KG1 (cell line): ENCODE data around the gene LDLRAD4.

Experiments used
- DNase-seq: peaks from one replicate; lab custom pipeline; 2025; lab: John Stamatoyannopoulos, UW

Gene LDLRAD4

DNA sequence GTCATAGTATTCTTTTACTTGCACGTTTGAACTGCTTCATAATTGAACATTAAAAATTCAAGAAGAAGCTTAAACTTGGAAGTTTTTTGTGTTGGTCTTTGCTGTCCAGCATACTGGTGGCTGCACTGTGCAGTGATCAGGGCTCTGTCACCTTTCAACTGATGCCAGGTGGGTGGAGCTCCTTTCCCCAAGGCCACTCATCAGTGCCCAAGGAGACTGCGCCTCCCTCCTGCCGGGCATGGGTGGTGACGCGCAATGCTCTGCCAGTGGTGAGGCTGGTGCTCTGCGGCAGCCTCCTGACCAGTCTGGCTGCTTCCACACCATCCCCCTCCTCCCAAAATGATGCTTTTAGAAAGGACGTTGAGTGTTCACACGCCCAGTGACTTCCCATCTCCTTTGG, 16.0 kb upstream of the LDLRAD4 start:
- no peak for DNase-seq

DNA sequence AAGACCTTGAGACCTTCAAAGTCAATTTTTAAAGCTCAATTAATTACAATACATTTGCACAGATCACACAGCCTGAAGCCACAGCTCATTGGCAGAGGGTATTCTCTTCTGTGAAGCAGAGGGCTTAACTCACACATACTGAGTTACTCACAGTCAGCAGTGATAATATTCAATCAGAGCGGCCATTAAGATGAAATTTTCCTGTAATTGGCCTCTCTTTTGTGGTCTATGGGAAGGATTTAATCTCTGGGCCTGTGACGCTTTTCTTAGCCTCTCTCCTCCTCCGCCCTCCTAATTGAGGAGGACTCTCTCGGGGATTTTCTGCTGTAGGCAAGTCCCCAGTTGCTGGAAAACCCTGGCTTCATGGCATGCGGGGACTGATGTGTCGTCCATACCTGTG, 12.3 kb upstream of the LDLRAD4 start:
- no peak for DNase-seq

DNA sequence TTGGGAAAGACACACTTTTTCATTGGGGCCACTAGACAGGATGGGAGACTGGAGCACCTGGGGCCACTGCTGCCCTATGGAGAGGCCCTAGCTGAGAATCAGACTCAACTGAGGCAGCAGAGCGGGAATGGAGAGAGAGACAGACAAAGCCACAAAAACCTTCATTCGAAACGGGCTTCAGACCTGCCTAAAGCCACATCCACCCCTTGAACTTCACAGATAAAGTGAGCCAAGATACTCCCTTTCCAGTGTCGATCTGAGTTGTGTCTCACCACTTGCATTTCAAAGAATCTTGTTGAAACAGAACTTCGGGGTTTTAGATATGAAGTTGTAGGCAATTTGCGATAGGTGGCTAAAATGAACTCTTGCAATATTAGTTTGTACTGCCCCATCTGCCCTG, 11.3 kb upstream of the LDLRAD4 start:
- no peak for DNase-seq

DNA sequence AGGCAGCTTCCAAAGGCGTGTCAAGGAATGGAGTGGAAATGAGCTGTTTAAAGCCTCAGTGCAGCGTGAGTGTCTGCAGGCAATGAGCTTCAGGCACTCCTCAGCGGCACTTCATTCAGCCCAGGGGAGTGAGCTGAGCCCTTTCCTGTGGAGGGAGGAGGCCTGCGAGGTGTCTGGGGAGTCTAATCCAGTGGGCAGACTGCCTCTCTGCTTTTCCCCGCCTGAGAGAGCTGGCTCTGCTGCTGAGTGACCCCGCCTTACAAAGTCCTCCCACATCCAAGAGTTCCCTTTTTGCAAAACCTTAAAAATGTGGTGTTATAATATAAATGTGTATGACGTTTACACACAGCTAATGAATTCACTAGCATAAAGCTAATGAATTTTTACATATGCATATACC, 7.0 kb upstream of the LDLRAD4 start:
- DNase-seq: no peak

DNA sequence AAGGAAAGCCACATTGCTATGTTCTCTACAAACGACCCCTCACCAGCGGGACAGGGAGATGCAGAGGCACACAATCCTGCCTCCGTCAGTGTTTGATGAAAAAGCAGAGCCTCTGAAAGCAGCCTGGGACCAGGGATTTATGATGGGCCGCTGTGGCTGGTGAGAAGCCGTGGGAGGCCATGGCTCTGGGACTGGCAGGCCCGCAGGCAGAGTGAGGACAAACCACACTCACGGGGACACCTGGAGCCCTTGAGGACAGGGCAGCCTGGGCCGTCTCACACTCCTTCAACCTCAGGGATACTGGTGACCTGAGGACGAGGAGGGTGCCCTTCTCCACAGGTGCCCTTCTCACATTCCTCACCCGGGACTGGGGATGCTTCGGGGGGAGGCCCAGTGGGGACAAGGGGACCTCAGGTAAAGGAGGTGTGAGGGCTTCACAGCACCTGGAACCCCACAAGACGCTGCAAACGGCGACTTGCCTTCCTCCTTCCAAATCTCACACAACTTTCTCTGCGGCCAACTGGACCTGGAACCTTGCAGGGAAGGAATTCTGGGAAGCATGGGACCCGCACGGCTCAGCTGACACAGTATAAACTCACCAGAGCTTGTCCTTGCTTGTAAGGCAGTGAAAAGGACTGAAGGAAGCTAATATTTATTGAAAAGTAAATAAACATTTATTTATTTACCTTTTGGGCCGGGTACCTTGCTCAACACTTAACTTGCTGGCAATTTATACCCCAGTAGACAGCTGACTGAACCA, 5.3 kb upstream of the LDLRAD4 start:
- DNase-seq: no peak

DNA sequence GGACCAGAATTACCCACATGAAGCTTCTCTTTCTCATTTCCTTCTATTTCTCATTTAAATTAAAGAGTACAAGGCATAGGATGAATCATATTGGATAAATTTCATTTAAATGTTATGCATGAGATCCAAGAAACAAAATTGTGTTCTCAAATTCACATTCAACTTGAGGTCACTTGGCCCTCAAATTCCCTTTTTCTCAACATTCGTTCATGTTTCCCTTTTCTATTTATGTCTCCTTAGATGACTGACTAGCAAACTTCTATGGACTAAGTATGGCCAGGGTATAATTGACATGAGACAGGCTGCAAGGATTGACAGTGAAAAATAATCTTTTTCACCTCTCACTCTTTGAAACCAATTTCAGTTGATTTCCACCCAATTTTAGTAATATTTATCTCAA, 4.0 kb upstream of the LDLRAD4 start:
- DNase-seq: no peak

DNA sequence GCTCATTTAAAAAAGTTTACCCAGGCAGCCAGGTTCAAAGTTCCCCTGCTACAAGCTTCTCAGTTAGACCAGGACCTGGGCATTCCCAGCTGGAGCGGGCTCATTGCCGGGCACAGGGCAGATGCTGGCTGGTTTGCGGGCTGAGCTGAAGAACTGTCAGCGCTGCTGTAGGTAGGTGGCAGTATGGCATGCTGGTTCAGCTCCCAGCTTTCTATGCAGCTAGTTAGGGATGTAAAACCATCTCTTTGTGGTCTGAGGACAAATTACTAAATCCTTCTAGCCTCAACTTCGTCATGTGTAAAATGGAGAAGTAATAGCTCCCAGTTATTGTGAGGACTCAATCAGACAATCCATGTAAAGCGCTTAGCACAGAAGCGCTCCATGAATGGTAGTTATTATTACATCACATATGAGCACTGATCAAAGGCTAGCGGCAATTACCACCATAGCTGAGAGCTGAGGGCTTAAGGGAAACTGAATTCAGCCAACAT, 2.4 kb upstream of the LDLRAD4 start:
- DNase-seq: peak; percentile 56

DNA sequence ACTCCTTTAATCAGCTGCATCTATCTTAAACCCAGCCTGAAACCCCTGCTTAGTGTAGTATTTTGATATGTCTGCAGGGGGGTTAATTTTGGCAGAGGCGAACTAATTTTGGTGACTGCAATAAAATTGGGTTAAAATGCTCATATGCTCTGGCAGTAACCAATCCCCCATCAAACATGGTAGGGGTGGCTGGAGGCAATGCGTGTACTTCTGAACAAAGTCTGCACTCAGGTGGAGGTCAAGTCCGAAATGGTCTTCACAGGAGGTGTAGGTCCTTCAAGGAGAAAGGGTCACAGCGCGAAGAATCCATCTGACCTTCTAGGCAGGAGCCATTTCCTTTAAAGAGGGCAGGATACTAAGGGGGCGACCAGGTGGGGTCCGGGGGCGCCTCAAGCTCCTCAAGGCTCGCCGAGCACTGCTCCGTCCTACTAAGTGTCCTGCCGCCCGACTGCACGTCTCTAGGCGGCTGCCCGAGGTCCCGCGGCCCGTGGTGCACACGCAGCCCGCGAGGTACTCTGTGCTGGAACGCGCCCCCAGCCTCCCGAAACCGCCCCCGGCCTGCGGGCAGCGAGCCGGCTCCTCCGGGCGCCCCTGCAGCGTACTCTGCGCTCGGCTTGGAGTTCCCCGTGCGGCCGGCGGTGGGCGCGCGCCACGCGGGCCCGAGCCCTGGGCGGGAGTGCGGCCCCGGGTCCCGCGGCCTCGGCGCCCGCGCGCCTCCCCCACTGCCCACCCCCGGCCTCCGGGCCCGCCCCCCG, 1.7 kb upstream of the LDLRAD4 start:
- DNase-seq: peak; percentile 23

DNA sequence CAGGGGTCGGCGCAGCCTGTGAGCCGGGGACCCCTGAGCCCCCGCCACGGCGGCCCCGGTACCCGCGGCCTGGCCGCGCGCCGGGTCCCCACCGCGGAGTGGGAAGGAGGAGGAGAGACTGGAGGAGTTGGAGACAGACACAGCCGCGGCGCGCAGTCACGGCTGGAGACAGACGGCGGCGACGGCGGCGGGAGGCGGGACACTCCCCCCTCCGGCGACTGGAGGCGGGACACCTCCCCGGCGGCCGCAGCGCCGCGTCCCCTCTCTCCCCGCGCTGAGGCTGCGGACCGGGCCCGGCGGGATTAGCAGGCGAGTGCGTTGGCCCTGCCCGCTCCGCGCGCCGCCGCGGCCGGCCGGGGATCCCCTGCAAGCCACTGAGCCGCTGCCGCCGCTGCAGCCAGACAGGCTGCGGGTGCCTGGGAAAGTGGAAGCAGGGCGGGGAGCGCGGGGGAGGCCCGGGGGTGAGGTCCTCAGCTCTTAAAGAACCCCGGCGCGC, 1.0 kb upstream of the LDLRAD4 start:
- DNase-seq: peak; percentile 23

DNA sequence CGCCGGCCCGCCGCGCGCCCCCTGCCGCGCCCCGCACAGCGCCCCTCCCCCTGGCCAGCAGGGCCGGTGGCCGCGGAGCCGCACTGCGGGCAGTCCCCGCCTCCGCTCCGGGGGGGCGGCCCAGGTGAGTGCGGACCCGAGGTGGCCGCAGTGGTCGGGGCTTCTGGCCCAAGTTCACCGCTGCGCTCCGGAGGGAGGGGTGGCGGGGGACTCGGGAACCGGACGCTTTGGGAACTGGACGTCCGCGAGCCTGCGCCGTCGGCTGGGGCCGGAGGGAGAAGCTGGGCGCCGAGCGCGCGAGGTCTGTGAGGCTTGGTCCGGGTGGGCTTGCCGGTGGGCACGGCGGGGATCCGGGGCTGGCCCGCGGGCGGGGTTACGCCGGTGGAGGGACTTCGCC, 591 bp upstream of the LDLRAD4 start:
- DNase-seq: no peak

DNA sequence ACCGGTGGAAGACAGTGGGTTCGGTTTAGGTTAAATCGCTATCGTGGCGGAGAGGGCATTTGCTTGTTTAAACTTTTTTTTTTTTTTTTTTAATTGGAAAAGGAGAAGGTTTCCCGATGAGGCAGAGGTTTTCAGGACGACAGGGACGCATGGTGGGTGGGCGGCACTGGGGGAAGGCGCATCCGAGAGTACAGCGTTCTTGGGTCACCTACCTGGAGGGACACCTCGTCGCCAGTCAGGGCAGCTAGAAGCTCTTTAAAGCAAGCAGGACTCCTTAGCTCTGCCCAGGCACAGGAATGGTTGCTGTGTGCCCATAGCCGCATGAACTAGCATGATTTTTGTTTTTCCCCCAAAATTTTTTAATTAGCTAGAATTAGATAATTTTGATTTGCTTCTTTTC, 437 bp downstream of the LDLRAD4 start:
- no peak for DNase-seq

DNA sequence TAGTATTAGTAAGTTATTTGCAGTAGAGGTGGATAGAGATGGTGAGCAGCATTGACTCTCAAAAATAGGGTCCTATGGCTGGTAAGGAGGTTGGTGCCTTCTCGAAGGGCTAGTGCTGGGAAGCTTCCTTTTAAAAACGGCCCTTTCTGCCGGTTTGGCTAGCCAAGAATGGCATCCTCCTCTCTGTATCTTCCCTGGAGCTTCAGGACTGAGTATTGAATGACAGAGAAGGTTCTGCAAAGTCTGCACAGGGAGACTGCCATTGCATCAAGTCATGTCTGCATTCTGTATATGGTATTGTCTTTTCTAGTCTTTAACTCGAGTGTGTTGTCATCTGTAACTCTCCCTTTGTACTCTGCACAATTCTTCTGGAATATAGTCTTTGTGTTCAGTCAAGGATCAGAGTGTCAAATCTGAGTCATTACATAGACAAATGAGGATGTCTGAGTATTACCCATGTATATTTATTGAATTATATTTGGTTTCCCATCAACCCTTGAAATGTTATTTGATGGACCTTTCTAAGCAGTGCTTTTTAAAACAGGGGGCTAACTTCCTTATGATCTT, 1.1 kb downstream of the LDLRAD4 start:
- no peak for DNase-seq

DNA sequence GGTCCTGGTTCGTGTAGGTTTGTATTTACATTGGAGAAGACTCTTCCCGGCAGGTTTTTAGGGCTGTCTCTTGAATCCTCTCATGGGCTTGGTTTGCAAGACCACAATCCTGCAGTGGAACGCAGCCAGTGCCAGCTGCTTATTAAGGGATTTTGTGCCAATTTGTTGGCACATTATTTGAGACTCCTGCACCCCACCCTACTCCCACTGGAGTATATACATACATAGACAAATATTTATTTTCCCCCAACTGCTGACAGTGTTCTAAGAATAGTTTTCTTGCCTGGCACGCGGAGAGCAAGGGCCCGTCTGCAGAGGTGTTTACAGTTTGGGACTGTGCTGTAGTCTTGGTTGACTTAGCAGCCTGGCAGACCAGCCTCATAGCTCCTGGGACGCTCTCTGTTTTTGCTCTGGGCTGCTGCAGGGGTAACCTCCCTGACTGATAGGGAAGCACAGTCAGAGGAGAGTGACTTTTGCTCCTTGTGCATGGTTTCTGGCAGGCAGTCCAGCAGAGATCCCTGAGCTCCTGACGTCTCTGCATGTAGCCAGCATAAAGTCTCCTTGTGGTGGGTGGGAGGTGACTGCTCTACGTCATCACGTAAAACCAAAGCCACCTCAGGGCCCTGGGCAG, 1.9 kb downstream of the LDLRAD4 start:
- DNase-seq: no peak

DNA sequence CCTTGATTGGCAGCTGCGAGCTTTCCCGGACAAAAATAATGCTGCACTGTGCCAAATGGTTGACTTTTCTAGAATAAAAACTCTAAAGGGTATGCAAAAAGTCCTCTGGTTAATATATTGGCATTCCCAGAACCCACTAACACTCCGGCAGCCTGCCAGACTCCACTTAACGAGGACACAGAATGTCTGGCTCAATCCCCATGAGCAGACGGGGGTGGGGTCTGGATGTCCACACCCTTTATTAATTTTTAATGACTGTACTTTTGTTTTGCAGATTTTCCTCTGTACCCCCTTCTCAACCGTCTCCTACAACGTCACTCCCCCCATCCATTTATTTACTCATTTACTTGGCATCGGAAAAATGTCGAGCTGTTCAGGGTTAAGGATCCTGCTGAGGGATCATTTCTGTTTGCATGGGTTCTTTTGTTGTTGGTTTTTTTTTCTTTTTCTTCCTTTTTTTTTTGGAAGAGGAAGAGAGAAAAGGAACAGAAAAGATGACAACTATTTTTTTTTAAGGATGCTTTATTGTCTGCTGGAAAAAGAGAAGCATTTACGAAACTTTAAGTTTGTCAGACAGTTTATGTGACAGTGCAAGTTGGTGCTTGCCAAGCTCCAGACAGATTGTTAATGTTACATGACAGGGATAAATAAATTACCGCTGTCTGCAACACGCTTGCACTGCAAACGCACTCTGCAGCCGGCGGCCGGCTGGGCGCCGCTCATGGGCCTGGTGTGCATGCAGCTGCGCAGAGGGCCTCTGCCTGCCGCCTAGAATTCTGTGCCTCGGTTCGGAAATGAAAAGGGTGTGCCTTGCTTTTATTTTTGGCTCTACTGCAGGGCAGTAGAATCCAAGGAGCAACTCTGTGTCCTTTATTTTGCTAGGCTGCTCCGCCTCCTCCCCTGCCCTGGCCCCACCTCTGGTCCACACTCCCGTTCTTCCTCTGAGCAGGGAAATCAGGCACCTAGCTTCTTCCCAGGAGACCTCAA, 3.6 kb downstream of the LDLRAD4 start:
- DNase-seq: no peak

DNA sequence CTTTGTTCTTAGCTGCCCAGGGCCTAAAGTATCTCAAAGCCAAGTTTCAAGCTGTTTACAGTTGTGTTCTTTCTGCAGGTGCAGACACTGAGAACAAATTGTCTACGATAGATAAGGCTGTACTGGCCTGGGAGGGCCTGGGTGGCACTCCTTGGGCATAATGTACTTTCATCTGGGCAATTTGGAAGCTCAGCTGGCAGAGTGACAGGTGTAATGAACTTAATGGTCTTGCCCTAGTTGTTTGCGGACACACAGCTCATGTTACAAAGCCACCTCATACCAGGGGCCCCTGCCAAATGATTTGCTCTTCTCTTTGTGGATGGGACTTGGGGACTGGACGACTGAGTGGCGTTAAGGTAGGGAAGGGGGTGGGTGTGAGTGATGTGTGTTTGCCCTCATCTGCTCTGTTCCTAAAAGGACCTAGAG, 4.3 kb downstream of the LDLRAD4 start:
- no peak for DNase-seq

DNA sequence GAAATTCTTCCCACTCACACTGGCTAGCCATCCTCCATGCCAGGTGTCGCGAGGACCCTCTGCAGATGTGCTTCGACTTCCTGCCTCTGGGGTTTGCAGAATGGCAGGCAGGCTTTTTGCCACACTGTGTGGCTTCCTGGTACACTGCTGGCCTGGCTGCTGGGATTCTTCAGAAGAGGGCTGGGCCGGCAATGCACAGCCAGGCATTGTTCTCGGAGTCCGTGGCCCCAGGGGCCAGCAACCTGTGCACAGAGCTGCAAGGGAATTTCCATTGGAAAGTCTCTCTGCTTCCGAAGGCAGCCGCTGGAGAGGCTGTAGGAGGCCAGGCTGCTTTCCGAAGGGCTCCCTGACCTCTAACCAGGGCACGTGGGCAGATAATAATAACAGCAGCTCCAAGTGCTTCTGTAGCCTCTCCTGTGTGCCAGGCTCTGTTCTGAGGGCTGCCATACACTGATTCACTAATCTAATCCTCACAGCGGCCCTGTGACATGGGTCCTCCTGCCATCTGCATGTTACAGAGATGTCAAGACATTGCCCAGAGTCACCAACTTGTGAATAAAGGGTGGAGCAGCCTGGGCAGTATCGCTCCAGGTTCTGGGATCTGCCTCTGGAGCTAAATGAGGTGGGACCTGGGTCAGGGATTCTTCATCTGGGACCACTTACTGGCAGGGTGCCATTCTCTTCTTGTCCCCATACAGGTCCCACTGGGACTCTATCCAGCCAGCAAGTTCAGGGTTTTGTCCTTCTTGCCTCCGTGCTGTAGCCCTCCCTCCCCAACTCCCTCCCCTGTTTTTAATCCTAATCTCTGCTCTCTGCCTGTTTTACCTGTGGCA, 5.0 kb downstream of the LDLRAD4 start:
- DNase-seq: no peak

DNA sequence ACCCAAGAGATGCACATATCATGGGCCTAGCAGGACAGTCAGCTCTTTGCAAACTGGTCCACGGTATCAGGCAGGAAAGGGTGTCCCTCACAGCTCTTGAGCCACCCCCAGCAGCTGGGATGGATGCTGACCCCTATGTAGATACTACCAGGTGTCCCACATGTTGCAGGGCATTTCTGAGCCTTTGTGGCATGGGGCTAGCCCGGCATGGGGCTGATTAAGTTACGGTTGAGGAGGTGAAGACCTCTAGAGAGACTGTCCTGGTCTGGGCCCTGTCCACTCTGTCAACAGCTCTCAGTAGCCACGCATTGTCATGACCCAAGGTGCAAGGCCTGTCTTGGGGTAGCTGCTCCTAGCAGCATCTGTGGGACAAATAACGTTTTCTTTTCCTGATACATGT, 6.7 kb downstream of the LDLRAD4 start:
- no peak for DNase-seq

DNA sequence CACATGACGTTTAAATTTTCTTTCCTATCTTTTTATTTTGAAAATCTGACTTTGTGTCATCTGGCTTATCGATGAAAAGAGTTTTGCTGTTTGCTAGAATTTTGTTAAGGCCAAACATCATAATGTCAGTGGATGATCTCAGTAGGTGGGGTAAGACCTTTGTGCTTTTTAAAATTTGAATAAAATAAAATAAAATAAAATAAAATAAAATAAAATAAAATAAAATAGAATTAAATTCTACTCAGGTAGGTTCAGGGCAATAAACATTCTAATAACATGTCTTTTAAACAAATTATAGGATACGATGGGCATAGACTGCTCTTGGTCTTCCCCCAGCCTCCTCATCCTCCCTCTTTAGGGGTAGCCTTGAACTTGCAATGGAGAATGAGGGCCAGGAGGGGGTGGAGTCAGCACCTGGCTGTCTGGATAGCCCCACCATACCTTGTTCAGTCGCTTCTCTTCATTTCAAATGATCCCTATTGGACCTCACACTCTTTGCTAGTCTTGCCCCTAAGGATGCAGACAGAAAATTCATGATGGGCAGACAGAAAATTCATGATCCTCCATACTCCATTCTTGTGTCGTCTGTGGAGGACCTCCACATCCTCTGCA, 8.1 kb downstream of the LDLRAD4 start:
- DNase-seq: no peak

DNA sequence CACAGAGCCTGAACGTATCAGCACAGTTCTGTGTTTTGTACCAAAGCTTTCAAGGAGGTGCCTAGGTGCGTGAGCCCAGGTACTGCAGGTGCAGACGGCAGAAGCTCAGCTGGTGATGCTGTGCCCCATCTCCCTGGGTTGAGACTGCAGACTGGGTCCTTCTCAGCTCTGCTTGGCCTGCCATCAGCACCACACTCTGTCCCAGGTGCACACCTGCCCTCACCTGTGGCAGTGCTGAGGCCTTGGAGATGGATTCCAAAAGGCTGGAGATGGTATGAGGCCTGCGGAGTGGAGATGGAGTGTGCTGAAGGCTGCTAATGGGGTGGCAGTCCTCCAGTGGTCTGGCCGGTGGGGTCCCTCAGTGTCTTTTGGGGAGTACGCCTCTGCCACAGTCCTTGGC, 9.3 kb downstream of the LDLRAD4 start:
- DNase-seq: no peak
